Measurements from ENCODE around the gene KIF1B.
"Not testable (repeated sequence)": the region's sequence is repeated elsewhere in the genome, so short reads cannot be mapped to it uniquely, and the experiment has no call there.

KIF1B gene

DNA sequence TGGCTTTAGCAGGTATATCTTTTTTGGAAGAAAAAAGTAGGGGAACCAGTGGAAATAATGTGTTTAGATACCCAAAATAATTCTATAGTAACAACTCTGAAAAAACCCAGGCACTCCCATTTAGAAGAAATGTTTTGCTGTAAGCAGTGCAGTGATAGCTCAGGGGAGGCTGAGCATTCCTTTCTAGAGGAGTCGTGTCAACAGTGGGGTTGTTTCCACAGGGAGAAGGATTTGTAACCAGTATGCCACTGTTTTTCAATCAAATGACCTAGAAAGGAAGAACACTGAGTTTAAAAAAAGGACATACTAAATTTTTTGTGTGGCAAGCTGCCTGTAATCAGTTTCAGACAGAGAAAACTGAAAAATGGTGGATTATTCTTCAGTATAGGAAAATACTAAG is 190.9 kb downstream of the KIF1B start:
- no peak for TF ChIP-seq ZFX (IDR thresholded peaks at IDR 0.05; ENCODE audit: borderline replicate concordance)
- TF ChIP-seq, protein P1, sequence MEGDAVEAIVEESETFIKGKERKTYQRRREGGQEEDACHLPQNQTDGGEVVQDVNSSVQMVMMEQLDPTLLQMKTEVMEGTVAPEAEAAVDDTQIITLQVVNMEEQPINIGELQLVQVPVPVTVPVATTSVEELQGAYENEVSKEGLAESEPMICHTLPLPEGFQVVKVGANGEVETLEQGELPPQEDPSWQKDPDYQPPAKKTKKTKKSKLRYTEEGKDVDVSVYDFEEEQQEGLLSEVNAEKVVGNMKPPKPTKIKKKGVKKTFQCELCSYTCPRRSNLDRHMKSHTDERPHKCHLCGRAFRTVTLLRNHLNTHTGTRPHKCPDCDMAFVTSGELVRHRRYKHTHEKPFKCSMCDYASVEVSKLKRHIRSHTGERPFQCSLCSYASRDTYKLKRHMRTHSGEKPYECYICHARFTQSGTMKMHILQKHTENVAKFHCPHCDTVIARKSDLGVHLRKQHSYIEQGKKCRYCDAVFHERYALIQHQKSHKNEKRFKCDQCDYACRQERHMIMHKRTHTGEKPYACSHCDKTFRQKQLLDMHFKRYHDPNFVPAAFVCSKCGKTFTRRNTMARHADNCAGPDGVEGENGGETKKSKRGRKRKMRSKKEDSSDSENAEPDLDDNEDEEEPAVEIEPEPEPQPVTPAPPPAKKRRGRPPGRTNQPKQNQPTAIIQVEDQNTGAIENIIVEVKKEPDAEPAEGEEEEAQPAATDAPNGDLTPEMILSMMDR (IDR thresholded peaks at IDR 0.05), result no peak
- H3K27ac ChIP-seq, result no peak overlapping the region

DNA sequence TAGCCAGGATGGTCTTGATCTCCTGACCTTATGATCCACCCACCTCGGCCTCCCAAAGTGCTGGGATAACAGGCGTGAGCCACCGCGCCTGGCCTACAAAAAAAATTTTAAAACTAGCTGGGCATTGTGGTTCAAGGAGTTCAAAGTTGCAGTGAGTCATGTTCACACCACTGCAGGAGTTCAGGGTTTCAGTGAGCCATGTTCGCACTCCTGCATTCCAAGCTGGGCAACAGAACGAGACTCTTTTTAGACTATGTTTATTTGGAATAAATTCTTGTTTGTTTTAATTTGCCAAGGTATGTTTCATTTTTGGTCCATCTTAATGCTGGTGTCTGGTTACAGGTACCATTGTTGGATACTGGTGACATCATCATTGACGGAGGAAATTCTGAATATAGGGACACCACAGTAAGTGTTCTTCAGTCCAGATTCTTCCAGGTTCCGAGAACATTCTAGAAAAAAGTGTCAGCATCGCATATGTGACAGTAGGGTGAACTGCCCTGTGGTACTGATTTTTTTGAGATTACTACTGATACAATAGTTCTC is 192.4 kb downstream of the KIF1B start:
- TF ChIP-seq, protein P1 (IDR thresholded peaks at IDR 0.05), result no peak
- TF ChIP-seq ZFX (IDR thresholded peaks at IDR 0.05; ENCODE audit: borderline replicate concordance), result no peak
- H3K27ac ChIP-seq, result no peak overlapping the region

DNA sequence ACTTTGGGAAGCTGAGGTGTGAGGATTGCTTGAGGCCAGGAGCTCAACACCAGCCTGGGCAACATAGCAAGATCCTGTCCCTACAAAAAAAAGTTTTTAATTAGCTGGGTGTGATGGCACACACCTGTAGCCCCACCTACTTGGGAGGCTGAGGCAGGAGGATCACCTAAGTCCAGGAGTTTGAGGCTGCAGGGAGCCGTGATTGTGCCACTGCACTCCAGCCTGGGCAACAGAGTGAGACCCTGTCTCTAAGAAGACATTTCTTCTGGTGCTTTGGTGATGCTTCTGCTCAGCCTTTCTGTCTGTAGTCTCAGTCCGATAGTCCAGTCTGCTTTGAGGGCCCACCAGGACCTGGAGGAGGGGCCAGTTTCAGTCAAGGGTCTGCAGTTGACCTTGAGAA is 196.8 kb downstream of the KIF1B start:
- H3K27ac ChIP-seq, result no peak overlapping the region
- TF ChIP-seq, protein P1 (IDR thresholded peaks at IDR 0.05), result no peak
- TF ChIP-seq ZFX (IDR thresholded peaks at IDR 0.05; ENCODE audit: borderline replicate concordance), result no peak

DNA sequence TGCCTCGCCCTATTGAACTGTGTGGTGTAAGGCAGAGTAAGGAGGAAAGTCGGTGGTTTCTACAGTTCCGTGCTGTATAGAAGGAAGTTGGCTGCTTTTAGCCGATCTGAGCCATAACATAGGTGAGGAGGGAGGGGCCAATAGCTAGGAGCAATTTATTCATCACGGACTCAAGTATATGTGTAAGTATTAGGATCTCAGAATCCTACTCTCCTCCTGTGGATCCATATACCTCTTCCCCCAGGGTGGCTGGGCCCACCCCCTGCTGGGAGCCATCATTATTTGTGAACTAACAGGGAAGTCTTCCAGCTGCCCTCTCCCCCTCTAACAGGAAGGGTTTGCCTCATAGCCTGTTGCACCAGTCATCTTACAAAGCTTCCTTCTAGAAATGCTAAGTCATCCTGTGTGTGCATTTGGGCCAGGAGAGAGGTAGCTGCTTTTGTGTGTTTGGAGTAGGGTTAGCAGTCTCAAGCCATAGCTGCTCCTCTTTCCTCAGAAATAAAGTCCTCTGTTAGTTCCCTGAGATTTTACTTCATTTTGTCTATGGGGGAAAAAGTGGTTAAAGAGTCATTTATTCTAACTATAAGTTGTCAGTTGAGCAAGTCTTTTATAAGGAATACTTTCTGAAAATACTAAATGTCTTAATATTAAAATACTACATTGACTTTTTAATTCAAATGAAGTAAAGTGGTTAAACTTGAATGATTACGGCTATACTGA is 205.0 kb downstream of the KIF1B start:
- H3K27ac ChIP-seq, result peak overlapping the region; percentile 12; the same call in 1 of the 2 replicates
- TF ChIP-seq ZFX (IDR thresholded peaks at IDR 0.05; ENCODE audit: borderline replicate concordance), result no peak
- TF ChIP-seq, protein P1 (IDR thresholded peaks at IDR 0.05), result no peak

DNA sequence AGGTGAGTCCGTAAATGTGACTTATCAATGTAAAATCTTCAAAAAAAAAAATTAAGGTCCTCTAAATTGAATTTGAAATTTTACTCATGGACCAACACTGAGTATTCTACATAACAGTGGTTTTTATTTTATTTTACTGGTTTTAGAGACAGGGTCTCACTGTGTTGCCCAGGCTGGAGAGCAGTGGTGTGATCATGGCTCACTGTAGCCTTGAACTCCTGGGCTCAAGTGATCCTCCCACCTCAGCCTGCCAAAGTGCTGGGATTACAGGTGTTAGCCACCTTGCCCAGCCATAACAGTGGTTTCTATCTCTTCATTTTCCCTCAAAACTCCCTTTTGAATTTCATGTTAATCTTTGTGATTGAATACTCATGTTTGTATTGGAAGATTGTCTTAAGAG is 205.6 kb downstream of the KIF1B start:
- H3K27ac ChIP-seq, result peak overlapping the region; percentile 14; the same call in 1 of the 2 replicates

DNA sequence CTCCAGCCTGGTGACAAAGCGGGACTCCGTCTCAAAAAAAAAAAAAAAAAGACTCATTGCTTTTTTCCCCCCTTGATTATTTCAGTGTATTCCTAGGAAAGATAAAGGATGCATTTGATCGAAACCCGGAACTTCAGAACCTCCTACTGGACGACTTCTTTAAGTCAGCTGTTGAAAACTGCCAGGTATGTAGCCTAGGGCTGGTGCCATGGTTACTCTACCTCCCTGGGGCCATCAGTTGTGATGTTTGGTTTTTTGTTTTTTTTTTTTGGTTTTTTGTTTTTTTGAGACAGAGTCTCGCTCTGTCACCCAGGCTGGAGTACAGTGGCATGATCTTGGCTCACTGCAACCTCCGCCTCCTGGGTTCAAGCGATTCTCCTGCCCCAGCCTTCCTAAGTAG is 208.4 kb downstream of the KIF1B start:
- not testable (repeated sequence) for H3K27ac ChIP-seq

DNA sequence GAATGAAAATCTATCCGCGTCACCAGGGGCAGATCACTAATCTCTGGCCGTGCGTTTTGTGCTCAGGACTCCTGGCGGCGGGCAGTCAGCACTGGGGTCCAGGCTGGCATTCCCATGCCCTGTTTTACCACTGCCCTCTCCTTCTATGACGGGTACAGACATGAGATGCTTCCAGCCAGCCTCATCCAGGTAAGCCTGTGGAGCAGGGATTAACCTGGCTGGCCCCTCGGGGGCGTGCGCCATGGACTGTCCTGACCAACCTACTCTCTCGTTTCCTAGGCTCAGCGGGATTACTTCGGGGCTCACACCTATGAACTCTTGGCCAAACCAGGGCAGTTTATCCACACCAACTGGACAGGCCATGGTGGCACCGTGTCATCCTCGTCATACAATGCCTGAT is 209.0 kb downstream of the KIF1B start:
- peak overlapping the region; percentile 12; the same call in 1 of the 2 replicates for H3K27ac ChIP-seq
- TF ChIP-seq, protein P1 (IDR thresholded peaks at IDR 0.05), result no peak
- no peak for TF ChIP-seq ZFX (IDR thresholded peaks at IDR 0.05; ENCODE audit: borderline replicate concordance)

DNA sequence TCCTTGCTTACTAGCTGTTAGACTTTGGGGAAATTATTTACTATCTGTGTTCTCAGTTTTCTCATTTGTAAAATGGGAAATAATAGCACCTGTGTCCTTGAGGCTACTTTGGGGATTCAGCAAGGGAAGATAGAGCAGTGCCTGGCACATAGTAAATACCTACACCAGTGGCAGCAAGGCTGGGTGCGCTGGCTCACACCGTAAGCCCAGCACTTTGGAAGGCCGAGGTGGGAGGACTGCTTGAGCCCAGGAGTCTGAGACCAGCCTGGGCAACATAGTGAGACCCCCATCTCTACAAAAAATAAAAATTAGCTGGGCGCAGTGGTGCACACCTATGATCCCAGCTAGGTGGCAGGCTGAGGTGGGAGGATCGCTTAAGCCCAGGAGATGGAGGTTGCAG is 211.3 kb downstream of the KIF1B start:
- no peak for TF ChIP-seq ZFX (IDR thresholded peaks at IDR 0.05; ENCODE audit: borderline replicate concordance)
- TF ChIP-seq, protein P1 (IDR thresholded peaks at IDR 0.05), result no peak
- H3K27ac ChIP-seq, result no peak overlapping the region

Data from 22Rv1 (cell line).